Measurements from ENCODE around the gene SND1.

DNA sequence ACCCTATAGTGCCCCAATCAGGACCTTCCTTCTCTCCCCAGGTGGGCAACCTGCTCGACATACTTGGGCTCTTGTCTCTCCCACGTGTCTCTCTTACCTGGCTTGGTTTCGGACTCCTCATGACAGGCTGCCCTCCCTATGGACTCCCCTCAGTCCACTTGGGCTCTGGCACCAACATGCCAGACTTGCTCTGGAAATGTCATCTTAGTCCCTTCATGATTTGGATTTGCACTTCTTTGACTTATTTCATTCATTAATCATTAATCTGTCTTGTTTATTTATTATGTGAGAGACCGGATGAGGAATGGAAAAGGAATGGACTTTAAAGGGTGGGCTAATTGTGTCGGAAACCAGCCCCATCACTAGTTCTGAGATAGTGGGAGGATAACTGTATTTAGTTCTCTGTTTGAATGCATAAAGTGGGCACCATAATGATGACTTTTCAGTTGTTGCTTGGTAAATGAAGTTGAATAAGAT lies 108.0 kb downstream of the SND1 start:
- TF ChIP-seq, protein P1, sequence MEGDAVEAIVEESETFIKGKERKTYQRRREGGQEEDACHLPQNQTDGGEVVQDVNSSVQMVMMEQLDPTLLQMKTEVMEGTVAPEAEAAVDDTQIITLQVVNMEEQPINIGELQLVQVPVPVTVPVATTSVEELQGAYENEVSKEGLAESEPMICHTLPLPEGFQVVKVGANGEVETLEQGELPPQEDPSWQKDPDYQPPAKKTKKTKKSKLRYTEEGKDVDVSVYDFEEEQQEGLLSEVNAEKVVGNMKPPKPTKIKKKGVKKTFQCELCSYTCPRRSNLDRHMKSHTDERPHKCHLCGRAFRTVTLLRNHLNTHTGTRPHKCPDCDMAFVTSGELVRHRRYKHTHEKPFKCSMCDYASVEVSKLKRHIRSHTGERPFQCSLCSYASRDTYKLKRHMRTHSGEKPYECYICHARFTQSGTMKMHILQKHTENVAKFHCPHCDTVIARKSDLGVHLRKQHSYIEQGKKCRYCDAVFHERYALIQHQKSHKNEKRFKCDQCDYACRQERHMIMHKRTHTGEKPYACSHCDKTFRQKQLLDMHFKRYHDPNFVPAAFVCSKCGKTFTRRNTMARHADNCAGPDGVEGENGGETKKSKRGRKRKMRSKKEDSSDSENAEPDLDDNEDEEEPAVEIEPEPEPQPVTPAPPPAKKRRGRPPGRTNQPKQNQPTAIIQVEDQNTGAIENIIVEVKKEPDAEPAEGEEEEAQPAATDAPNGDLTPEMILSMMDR (IDR thresholded peaks at IDR 0.05): no peak
- no peak for TF ChIP-seq POLR2A (IDR thresholded peaks at IDR 0.05)
